ENCODE data around the gene GID8.

The GID8 gene

GRCh38 chr20:62968378-62969178 lies 30.6 kb downstream of the GID8 start:
- DNase-seq (ENCODE audit: low read depth in 1 of 2, low spot score in 1 of 2), result no peak

- no peak for DNase-seq (ENCODE audit: low read depth in 1 of 2, low spot score in 1 of 2)
These were observed 31.3 kb downstream of the GID8 start for GRCh38 chr20:62969179-62969760.

- DNase-seq (ENCODE audit: low read depth in 1 of 2, low spot score in 1 of 2), result no peak
These were observed 32.0 kb downstream of the GID8 start for GRCh38 chr20:62969939-62970306.

- no peak for DNase-seq (ENCODE audit: low read depth in 1 of 2, low spot score in 1 of 2)
These were observed 32.6 kb downstream of the GID8 start for GRCh38 chr20:62970307-62971210.

- DNase-seq (ENCODE audit: low read depth in 1 of 2, low spot score in 1 of 2), result no peak
These were observed 33.4 kb downstream of the GID8 start for GRCh38 chr20:62971211-62971949.

- DNase-seq (ENCODE audit: low read depth in 1 of 2, low spot score in 1 of 2), result peak; percentile 68 to 75
These were observed 34.2 kb downstream of the GID8 start for GRCh38 chr20:62971950-62972844.

GRCh38 chr20:62972845-62973745 lies 35.1 kb downstream of the GID8 start:
- no peak for DNase-seq (ENCODE audit: low read depth in 1 of 2, low spot score in 1 of 2)

- DNase-seq (ENCODE audit: low read depth in 1 of 2, low spot score in 1 of 2), result no peak
These were observed 37.4 kb downstream of the GID8 start for GRCh38 chr20:62975251-62975760.

GRCh38 chr20:62975812-62976508 lies 38.0 kb downstream of the GID8 start:
- no peak for DNase-seq (ENCODE audit: low read depth in 1 of 2, low spot score in 1 of 2)

- no peak for DNase-seq (ENCODE audit: low read depth in 1 of 2, low spot score in 1 of 2)
These were observed 38.9 kb downstream of the GID8 start for GRCh38 chr20:62976886-62977285.

GRCh38 chr20:62977613-62978560 lies 39.9 kb downstream of the GID8 start:
- peak; percentile 44 to 69 for DNase-seq (ENCODE audit: low read depth in 1 of 2, low spot score in 1 of 2)

GRCh38 chr20:62978561-62978943 lies 40.6 kb downstream of the GID8 start:
- DNase-seq (ENCODE audit: low read depth in 1 of 2, low spot score in 1 of 2), result no peak

GRCh38 chr20:62979310-62979709 lies 41.4 kb downstream of the GID8 start:
- no peak for DNase-seq (ENCODE audit: low read depth in 1 of 2, low spot score in 1 of 2)

- DNase-seq (ENCODE audit: low read depth in 1 of 2, low spot score in 1 of 2), result no peak
These were observed 42.0 kb downstream of the GID8 start for GRCh38 chr20:62979876-62980373.

GRCh38 chr20:62980380-62980960 lies 42.5 kb downstream of the GID8 start:
- no peak for DNase-seq (ENCODE audit: low read depth in 1 of 2, low spot score in 1 of 2)

- DNase-seq (ENCODE audit: low read depth in 1 of 2, low spot score in 1 of 2), result peak in 1 of 2 donors; percentile 25
These were observed 43.0 kb downstream of the GID8 start for GRCh38 chr20:62980970-62981369.

All from activated CD4-positive, alpha-beta T cell treated with anti-CD3 and anti-CD28 coated beads, Interleukin-2, amount 50 U/mL, for 24 hours (primary cell).